Measurements from ENCODE around the gene DRG1. TPM values are rescaled to one million over a fixed set of nuclear protein-coding genes. Genes with fewer than 3 reads are reported as not detected.

The DRG1 gene
- total RNA-seq (10 to 100 TPM; 46.8 to 71.8 (median 54.4) TPM), polyA plus RNA-seq (10 to 100 TPM; 49.3 to 87.1 TPM)
- long read RNA-seq, donor 1, transcript DRG1-201 (9 exons, 1,746 nt) = major isoform, 346 of 393 reads
- long read RNA-seq, donor 1, partial matches to known transcripts = 7 of 393 reads
- long read RNA-seq, donor 1, other reads (novel, unspliced or antisense) = 40 of 393 reads
- long read RNA-seq, donor 2, transcript DRG1-201 (9 exons, 1,746 nt) = major isoform, 65 of 72 reads
- long read RNA-seq, donor 2, transcript DRG1-204 (3 exons, 677 nt) = minor isoform, 7 of 72 reads
- long read RNA-seq, donor 2, partial matches to known transcripts = 0 of 72 reads
- long read RNA-seq, donor 2, other reads (novel, unspliced or antisense) = 0 of 72 reads
- long read RNA-seq, donor 3, transcript DRG1-201 (9 exons, 1,746 nt) = major isoform, 66 of 83 reads
- long read RNA-seq, donor 3, partial matches to known transcripts = 6 of 83 reads
- long read RNA-seq, donor 3, other reads (novel, unspliced or antisense) = 11 of 83 reads

- intact Hi-C loops (cut with DNase I) = loop anchor here in 3 of 4 donors (5.0 to 10.0 kb wide), 2 partner anchors 52 to 55 kb away; partner anchors contain the start of gene PATZ1 (in 3 of the 3)
- H3K36me3 ChIP-seq = no peaks in the 10 kb centered on the region
Observed at GRCh38 chr22:31399211-31400022, at the start of gene DRG1. Gene DRG1 (plus strand): TSS chr22:31399604. CDS start chr22:31399684, 80 bp downstream.

GRCh38 chr22:31349960-31350359 lies 49.4 kb upstream of the DRG1 start:
- intact Hi-C loops (cut with DNase I) = loop anchor here in 3 of 4 donors (5.0 to 10.0 kb wide), 3 partner anchors 45 to 285 kb away; partner anchors contain the start of gene DRG1 (in 3 of the 3)
- Histone ChIP-seq H3K27ac (no peak overlapping the region), H3K4me1 (ENCODE audit: insufficient read depth) (peaks cover under 1% of the 10 kb centered on the region), H3K27me3 (no peaks in the 10 kb centered on the region), H3K4me3 (no peak overlapping the region), H3K9me3 (no peaks in the 10 kb centered on the region), H3K36me3 (no peaks in the 10 kb centered on the region)
- DNase-seq = no peak
- TF ChIP-seq POLR2A (IDR thresholded peaks at IDR 0.05) (no peak), EP300 (IDR thresholded peaks at IDR 0.05) (no peak), CTCF (IDR thresholded peaks at IDR 0.05) (no peak)

More at GRCh38 chr22:31399211-31400022, at the start of gene DRG1:
- Histone ChIP-seq H3K4me1 (ENCODE audit: insufficient read depth) (peaks cover 3% of the 10 kb centered on the region), H3K4me3 (peak within 1 kb of the TSS; percentile 54), H3K9me3 (no peaks in the 10 kb centered on the region), H3K27ac (peak within 1 kb of the TSS; percentile 23 to 73), H3K27me3 (no peaks in the 10 kb centered on the region)
- peak; percentile 97 to 99 (median 98) for DNase-seq
- TF ChIP-seq POLR2A (IDR thresholded peaks at IDR 0.05) (peak; percentile 72), CTCF (IDR thresholded peaks at IDR 0.05) (peak in 1 of 3 donors; percentile 42), EP300 (IDR thresholded peaks at IDR 0.05) (no peak)
- 0 to 1% (median 1%) methylated on average over 65 to 72 of the region's 72 CpGs for WGBS, 3 donors

- intact Hi-C loops (cut with DNase I) = no loop called here
Observed at GRCh38 chr22:31350410-31350863, 49.0 kb upstream of the DRG1 start.

More at GRCh38 chr22:31350410-31350863, 49.0 kb upstream of the DRG1 start:
- DNase-seq = no peak
- Histone ChIP-seq H3K36me3 (no peaks in the 10 kb centered on the region), H3K9me3 (no peaks in the 10 kb centered on the region), H3K4me3 (no peak overlapping the region), H3K4me1 (ENCODE audit: insufficient read depth) (no peaks in the 10 kb centered on the region), H3K27me3 (no peaks in the 10 kb centered on the region), H3K27ac (no peak overlapping the region)
- TF ChIP-seq CTCF (IDR thresholded peaks at IDR 0.05) (no peak), POLR2A (IDR thresholded peaks at IDR 0.05) (no peak), EP300 (IDR thresholded peaks at IDR 0.05) (no peak)
- 37 to 49% (median 40%) methylated on average over 8 of the region's 8 CpGs for WGBS, 3 donors
